ENCODE data around the gene MEGF11.
"Not testable (repeated sequence)": the region's sequence is repeated elsewhere in the genome, so short reads cannot be mapped to it uniquely, and the experiment has no call there.

The MEGF11 gene

DNA sequence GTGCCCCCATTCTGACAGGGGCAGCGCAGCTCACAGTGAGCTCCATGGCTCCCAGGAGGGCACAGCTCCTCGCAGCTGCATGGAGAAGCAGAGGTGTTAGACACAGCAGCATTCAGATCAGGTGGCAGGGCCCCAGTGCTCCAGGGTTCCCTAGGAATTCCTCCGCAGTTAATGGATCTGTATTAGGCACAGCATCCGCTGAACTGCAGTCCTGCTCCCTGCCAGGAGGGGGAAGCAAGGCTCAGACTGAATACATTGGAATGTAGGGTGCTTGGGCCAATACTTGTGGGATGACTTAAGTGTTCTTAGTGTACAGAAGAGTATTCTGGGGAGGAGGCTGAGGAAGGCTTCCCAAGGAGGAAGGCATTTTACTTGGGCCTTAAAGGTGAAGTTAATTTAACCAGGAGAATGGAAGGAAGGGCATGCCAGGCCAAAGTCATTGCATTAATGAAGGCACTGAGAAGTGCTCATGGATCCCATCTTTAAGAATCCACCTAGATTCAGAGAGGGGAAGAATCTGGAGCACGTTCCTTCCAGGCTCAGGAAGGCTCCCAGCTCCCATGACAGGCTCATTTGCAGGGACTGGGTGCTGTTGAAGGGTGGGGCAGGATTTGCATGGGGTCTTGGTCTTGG, 272.6 kb downstream of the MEGF11 start:
- TF ChIP-seq, protein P1, sequence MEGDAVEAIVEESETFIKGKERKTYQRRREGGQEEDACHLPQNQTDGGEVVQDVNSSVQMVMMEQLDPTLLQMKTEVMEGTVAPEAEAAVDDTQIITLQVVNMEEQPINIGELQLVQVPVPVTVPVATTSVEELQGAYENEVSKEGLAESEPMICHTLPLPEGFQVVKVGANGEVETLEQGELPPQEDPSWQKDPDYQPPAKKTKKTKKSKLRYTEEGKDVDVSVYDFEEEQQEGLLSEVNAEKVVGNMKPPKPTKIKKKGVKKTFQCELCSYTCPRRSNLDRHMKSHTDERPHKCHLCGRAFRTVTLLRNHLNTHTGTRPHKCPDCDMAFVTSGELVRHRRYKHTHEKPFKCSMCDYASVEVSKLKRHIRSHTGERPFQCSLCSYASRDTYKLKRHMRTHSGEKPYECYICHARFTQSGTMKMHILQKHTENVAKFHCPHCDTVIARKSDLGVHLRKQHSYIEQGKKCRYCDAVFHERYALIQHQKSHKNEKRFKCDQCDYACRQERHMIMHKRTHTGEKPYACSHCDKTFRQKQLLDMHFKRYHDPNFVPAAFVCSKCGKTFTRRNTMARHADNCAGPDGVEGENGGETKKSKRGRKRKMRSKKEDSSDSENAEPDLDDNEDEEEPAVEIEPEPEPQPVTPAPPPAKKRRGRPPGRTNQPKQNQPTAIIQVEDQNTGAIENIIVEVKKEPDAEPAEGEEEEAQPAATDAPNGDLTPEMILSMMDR (IDR thresholded peaks at IDR 0.05): peak; percentile 73
- no peak overlapping the region for H3K27ac Mint-ChIP-seq
- H3K9me3 Mint-ChIP-seq: no peaks in the 10 kb centered on the region
- peak overlapping the region; percentile 66 for H3K4me3 Mint-ChIP-seq
- H3K4me1 Mint-ChIP-seq: peaks cover 55% of the 10 kb centered on the region
- DNase-seq: peak; percentile 75
- H3K36me3 Mint-ChIP-seq (ENCODE audit: low read depth): no peaks in the 10 kb centered on the region
- peaks cover 56% of the 10 kb centered on the region for H3K27me3 Mint-ChIP-seq (ENCODE audit: low read depth, poor library complexity)

DNA sequence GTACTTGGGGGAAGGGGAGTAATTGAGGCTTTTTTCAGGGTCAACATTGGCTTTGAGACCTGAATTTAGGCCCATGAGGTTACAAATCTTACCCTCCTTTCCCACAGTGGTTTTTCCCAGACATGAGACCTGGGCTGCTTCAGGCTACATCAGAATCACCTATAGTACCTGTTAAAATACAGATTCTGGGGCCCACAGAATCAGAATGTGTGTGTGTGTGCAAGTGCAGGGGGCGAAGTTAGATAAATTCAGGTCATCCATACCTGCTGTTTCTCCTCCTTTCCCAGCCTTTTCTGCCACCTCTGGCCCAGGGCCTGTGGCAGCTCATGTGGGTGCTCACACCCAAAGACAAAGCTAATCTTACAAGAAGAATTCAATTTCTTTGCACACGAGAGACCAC, 273.7 kb downstream of the MEGF11 start:
- H3K4me1 Mint-ChIP-seq: peaks cover 55% of the 10 kb centered on the region
- H3K9me3 Mint-ChIP-seq: no peaks in the 10 kb centered on the region
- H3K27ac Mint-ChIP-seq: no peak overlapping the region
- DNase-seq: no peak
- H3K4me3 Mint-ChIP-seq: no peak overlapping the region
- peaks cover 46% of the 10 kb centered on the region for H3K27me3 Mint-ChIP-seq (ENCODE audit: low read depth, poor library complexity)
- no peaks in the 10 kb centered on the region for H3K36me3 Mint-ChIP-seq (ENCODE audit: low read depth)
- TF ChIP-seq, protein P1 (IDR thresholded peaks at IDR 0.05): no peak

DNA sequence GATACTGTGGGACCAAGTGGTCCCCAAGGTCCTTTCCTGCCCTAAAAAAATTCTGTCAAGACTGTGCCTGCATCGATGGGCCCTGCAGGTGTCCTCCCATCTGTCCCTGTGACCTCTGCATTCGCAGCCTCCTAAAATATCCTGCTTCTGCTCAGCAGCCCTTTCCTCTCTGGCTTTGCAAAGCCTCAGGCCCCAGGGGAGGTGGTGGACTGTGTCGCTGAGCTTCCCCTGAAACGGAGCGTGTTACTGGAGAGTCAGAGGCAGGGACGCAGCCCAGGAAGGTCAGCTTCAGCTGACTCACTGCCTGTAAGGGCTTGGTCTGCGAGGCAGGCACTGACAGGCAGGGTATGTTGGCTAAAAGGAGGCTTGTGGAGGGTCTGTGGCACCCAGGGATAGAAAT, 274.2 kb downstream of the MEGF11 start:
- DNase-seq: peak; percentile 61
- H3K9me3 Mint-ChIP-seq: no peaks in the 10 kb centered on the region
- H3K4me1 Mint-ChIP-seq: peaks cover 55% of the 10 kb centered on the region
- TF ChIP-seq, protein P1 (IDR thresholded peaks at IDR 0.05): no peak
- H3K27ac Mint-ChIP-seq: no peak overlapping the region
- no peaks in the 10 kb centered on the region for H3K36me3 Mint-ChIP-seq (ENCODE audit: low read depth)
- H3K4me3 Mint-ChIP-seq: no peak overlapping the region
- peaks cover 45% of the 10 kb centered on the region for H3K27me3 Mint-ChIP-seq (ENCODE audit: low read depth, poor library complexity)

DNA sequence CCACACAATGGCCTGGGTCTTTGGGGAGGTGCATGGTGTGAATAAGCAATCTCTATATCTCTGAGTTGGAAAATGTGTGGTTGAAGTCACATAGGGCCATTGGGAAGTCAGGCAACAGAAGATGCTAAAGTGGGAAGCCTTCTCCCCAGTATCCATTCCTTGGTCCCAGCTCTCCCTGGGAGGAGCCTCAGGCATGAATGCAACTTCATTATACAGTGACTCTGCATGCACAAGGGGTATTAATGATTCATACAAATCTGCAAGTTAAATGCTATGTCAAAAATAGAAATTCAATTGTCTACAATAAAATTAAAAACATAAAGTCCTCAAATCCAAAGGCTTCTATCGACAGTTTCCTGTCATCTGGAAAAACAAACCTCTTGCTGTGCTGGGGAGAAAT, 275.4 kb downstream of the MEGF11 start:
- no peak for DNase-seq
- Mint-ChIP-seq H3K27ac (no peak overlapping the region), H3K4me3 (no peak overlapping the region), H3K36me3 (ENCODE audit: low read depth) (no peaks in the 10 kb centered on the region), H3K4me1 (peaks cover 56% of the 10 kb centered on the region), H3K27me3 (ENCODE audit: low read depth, poor library complexity) (peaks cover 36% of the 10 kb centered on the region), H3K9me3 (no peaks in the 10 kb centered on the region)
- TF ChIP-seq, protein P1 (IDR thresholded peaks at IDR 0.05): no peak

DNA sequence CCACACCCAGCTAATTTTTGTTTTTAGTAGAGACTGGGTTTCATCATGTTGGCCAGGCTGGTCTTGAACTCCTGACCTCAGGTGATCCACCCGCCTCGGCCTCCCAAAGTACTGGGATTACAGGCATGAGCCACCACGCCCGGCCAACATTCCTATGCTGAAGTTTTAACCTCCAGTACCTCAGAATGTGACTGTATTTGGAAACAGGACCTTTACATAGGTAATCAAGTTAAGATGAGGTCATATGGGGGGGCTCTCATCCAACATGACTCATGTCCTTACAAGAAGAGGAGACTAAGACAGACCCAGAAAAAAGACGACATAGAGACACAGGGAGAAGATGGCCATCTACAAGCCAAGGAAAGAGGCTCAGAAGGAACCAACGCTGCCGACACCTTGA, 277.4 kb downstream of the MEGF11 start:
- peaks cover 26% of the 10 kb centered on the region for H3K27me3 Mint-ChIP-seq (ENCODE audit: low read depth, poor library complexity)
- H3K4me1 Mint-ChIP-seq: peaks cover 50% of the 10 kb centered on the region
- H3K9me3 Mint-ChIP-seq; H3K36me3 Mint-ChIP-seq (ENCODE audit: low read depth); H3K27ac Mint-ChIP-seq; H3K4me3 Mint-ChIP-seq; DNase-seq: not testable (repeated sequence)

DNA sequence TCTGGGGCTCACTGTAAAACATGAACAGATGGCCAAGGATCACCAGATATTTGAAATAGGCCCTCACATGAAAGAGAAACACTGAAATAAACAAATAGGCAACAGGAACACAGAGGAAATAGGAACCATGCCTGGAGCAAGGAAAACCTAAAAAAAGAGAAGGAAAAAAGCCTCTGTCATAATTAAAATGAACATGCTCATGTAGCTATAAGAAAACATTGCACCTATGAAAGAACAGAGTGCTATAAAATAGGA, 281.9 kb downstream of the MEGF11 start:
- no peaks in the 10 kb centered on the region for H3K36me3 Mint-ChIP-seq (ENCODE audit: low read depth)
- peaks cover 29% of the 10 kb centered on the region for H3K4me1 Mint-ChIP-seq
- peaks cover 20% of the 10 kb centered on the region for H3K27me3 Mint-ChIP-seq (ENCODE audit: low read depth, poor library complexity)
- no peak for DNase-seq
- no peak overlapping the region for H3K27ac Mint-ChIP-seq
- H3K4me3 Mint-ChIP-seq: no peak overlapping the region
- TF ChIP-seq, protein P1 (IDR thresholded peaks at IDR 0.05): no peak
- H3K9me3 Mint-ChIP-seq: peaks cover 7% of the 10 kb centered on the region

All from nephron progenitor cell (in vitro differentiated cells).